Glutamatergic neuron (in vitro differentiated cells): ENCODE data around the gene HDAC10. TPM values are rescaled to one million over a fixed set of nuclear protein-coding genes. Genes with fewer than 3 reads are reported as not detected.
A peak's percentile ranks its signal among the peaks of the same experiment; 100 is the strongest.

Source experiments
- DNase-seq: peaks from one replicate; pipeline ENCODE4 v3.0.0; 2022
- H3K27ac Mint-ChIP-seq: one replicate; pipeline ENCODE4 v1.8.0; 2020; ENCODE audit warnings: mild to moderate bottlenecking, mixed read lengths, inconsistent platforms; ENCODE audit not compliant: unreplicated experiment
- H3K27me3 Mint-ChIP-seq: one replicate; pipeline ENCODE4 v1.8.0; 2020; ENCODE audit warnings: mild to moderate bottlenecking, moderate library complexity, mixed read lengths, inconsistent platforms; ENCODE audit not compliant: unreplicated experiment
- H3K36me3 Mint-ChIP-seq: one replicate; pipeline ENCODE4 v1.8.0; 2020; ENCODE audit warnings: mild to moderate bottlenecking, mixed read lengths, inconsistent platforms; ENCODE audit not compliant: unreplicated experiment
- H3K4me1 Mint-ChIP-seq: one replicate; pipeline ENCODE4 v1.8.0; 2020; ENCODE audit warnings: mild to moderate bottlenecking, low read depth, mixed read lengths, inconsistent platforms; ENCODE audit not compliant: unreplicated experiment
- H3K4me3 Mint-ChIP-seq: one replicate; pipeline ENCODE4 v1.8.0; 2020; ENCODE audit warnings: mild to moderate bottlenecking, mixed read lengths, inconsistent platforms; ENCODE audit not compliant: unreplicated experiment
- H3K9me3 Mint-ChIP-seq: one replicate; pipeline ENCODE4 v1.8.0; 2020; ENCODE audit warnings: mild to moderate bottlenecking, moderate library complexity, mixed read lengths, inconsistent platforms; ENCODE audit not compliant: unreplicated experiment
- total RNA-seq: library from RNA; stranded (reverse); fragmentation: NEBNext Ultra II Directional; extraction: Animal tissue kit (Norgen Biotek cat#: 25700); gene quantifications from one replicate; pipeline ENCODE4 v1.2.1, GENCODE V29; 2021; ENCODE audit not compliant: unreplicated experiment
- TF ChIP-seq, protein P1 (sequence below): fragments of 200-600 bp; sonication (generic); IDR thresholded peaks from one replicate; pipeline ENCODE4 v1.5.0; 2021; ENCODE audit not compliant: partially characterized antibody, unreplicated experiment

Gene HDAC10
- total RNA-seq, 1 donor from 2014 or later, result 88.2 TPM

DNA sequence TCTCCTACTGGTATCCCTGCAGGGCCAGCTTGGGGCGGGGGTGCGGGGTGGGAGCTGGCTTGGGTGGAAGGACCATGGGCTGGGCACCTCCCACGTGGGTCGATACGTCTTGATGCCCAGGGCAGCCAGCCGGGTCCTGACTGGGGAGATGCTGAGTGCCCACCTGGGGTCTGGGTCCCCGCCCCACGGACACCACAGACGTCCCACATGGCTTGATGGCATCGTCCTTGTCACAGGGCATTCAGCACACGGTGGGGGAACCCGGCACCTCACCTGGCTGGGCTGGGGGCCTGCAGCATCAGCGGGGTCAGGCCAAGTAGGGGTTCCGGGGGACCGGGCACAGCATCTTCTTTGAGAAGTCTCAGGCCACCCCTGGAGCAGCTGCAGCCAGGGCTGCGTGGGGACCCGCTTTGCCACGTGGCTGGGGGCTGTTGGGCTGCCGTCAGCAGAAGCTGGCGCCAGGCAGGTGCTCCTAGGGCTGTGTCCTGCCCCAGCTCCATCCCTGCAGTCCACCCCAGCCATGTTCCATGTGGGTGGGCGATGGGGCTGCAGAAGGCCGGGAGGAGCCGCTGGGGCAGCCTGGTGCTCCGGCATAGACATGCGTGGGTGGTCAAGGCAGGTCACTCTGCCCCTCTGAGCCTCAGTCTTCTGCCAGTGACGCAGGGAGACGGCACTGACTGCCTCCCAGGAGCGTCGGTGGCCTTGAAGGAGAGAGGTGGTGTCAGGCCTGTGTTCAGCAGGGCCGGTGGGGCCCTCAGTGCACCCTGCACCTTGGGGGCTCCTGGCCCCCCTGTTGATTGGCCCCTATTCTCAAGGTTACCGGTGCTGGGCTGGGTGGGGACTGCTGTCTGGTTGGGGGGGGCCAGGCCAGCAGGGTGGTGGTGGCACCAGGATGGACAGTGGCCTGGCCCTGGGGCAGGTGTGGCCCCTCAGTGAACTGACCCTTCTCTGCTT, 41.8 kb downstream of the HDAC10 start:
- TF ChIP-seq, protein P1, sequence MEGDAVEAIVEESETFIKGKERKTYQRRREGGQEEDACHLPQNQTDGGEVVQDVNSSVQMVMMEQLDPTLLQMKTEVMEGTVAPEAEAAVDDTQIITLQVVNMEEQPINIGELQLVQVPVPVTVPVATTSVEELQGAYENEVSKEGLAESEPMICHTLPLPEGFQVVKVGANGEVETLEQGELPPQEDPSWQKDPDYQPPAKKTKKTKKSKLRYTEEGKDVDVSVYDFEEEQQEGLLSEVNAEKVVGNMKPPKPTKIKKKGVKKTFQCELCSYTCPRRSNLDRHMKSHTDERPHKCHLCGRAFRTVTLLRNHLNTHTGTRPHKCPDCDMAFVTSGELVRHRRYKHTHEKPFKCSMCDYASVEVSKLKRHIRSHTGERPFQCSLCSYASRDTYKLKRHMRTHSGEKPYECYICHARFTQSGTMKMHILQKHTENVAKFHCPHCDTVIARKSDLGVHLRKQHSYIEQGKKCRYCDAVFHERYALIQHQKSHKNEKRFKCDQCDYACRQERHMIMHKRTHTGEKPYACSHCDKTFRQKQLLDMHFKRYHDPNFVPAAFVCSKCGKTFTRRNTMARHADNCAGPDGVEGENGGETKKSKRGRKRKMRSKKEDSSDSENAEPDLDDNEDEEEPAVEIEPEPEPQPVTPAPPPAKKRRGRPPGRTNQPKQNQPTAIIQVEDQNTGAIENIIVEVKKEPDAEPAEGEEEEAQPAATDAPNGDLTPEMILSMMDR, result no peak
- no peak overlapping the region for H3K4me3 Mint-ChIP-seq
- H3K4me1 Mint-ChIP-seq, result peaks cover 7% of the 10 kb centered on the region
- peaks cover 13% of the 10 kb centered on the region for H3K9me3 Mint-ChIP-seq
- peaks cover 18% of the 10 kb centered on the region for H3K36me3 Mint-ChIP-seq
- H3K27me3 Mint-ChIP-seq, result peaks cover 9% of the 10 kb centered on the region
- no peak overlapping the region for H3K27ac Mint-ChIP-seq
- DNase-seq, result no peak

DNA sequence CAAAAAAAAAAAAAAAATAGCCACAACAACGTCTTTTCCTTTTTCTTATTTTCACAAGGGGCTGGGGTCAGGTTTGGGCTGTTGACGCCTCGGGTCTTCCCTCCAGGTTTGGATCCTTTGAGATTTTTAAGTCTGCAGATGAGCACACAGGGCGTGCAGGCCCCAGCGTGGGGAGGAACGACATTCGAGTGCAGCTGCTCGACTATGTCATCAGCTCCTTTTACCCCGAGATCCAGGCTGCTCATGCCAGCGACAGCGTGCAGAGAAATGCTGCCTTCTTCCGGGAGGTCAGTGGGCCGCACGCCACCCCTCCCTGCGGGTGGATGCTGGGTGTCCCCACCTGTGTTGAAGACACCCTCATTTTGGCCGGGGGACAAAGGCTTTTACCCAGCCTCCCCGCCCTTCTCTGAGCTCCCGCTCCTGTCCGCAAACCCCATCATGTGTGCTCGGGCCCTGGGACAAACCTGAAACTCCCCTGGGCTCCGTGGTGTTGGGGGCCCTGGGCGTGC, 42.6 kb downstream of the HDAC10 start:
- Mint-ChIP-seq H3K36me3 (peaks cover 23% of the 10 kb centered on the region), H3K4me1 (peaks cover 7% of the 10 kb centered on the region), H3K27ac (peak overlapping the region; percentile 84), H3K9me3 (peaks cover 12% of the 10 kb centered on the region), H3K27me3 (peaks cover 7% of the 10 kb centered on the region), H3K4me3 (no peak overlapping the region)
- DNase-seq, result no peak
- TF ChIP-seq, protein P1, result no peak

DNA sequence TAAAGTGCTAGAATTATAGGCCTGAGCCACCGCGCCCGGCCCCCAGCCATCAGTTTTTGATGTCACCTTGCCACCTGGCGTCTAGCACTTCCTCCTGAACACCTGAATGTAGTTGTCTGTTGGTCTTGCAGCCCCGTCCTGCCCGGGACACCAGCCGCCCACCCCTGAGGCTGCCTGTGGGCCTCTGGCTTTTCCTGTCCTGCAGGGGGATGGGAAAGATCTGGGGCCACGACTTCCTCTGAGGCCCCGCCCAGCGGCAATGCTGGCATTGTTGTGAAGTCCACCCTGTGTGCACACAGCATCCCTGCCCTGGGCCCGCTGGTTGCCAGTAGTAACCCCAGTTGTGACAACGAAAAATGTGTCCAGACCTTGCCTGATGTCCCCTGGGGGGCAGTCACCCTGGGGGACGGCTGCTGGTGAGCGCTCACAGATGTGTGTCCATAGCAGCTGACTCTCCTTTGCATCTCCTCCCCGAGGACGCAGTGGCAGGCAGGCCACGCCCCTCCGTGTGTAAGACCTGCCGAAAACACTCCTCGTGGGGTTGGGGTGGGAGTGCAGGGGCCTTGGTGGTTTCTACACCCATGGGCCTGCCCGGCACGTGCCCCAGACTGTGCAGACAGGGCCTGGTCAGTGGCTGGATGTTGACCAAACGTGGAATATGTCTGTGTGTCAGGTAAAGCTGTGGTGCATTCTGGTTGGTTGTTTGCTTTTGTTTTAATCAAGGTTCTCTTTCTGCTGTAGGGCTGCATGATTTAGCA, 43.5 kb downstream of the HDAC10 start:
- TF ChIP-seq, protein P1, result no peak
- H3K36me3 Mint-ChIP-seq, result peaks cover 19% of the 10 kb centered on the region
- no peak overlapping the region for H3K4me3 Mint-ChIP-seq
- H3K27me3 Mint-ChIP-seq, result peaks cover 8% of the 10 kb centered on the region
- H3K27ac Mint-ChIP-seq, result peak overlapping the region; percentile 53
- H3K9me3 Mint-ChIP-seq, result peaks cover 13% of the 10 kb centered on the region
- peaks cover 9% of the 10 kb centered on the region for H3K4me1 Mint-ChIP-seq
- peak; percentile 59 for DNase-seq

DNA sequence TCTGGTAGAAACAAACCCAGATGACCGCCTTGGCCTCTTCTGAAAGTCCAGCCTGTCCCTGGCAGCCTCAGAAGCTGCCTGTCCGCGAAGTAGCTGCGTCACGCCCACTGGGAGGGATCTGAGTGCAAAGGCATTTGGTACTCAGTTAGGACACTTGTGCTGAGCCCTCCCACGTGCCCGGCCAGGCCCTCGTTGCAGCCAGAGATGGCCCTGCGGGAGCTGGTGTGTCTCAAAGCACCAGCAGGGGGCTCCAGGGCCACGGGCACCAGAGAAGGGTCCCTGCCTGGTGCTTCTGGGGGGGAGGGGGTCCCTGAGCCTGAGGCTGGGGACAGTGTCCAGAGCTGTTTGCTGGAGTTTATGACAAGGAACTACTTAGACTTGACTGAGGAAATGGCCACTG, 44.5 kb downstream of the HDAC10 start:
- H3K4me1 Mint-ChIP-seq, result peaks cover 15% of the 10 kb centered on the region
- no peak overlapping the region for H3K4me3 Mint-ChIP-seq
- no peak overlapping the region for H3K27ac Mint-ChIP-seq
- H3K9me3 Mint-ChIP-seq, result peaks cover 21% of the 10 kb centered on the region
- TF ChIP-seq, protein P1, result peak; percentile 44
- no peak for DNase-seq
- H3K27me3 Mint-ChIP-seq, result peaks cover 15% of the 10 kb centered on the region
- H3K36me3 Mint-ChIP-seq, result peaks cover 13% of the 10 kb centered on the region
